CD4-positive, alpha-beta T cell treated with Interleukin-4 for 4 hours (primary cell): ENCODE measurements around the gene WWOX.

ENCODE experiments used
- DNase-seq: peaks from one replicate; pipeline ENCODE4 v3.0.0-alpha.2; 2020

Gene WWOX

DNA sequence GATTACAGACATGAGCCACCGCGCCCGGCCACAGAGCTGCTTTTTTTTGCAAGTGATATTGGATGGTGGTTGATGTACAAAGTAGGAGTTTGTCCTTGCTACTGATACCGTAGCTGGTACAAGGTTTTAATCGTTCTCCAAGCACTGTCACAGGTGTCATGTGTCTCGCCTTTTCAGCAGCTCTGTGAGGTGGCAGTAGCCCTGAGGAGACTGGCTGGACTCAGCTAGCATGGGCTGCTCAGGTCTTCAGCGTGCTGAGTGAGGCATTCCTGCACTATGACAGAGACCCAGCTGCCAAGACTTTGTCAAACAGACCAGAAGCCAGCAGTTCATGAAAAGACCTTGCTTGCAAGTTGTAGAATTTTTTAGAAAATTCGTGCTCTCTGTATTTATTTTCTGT, 7.2 kb downstream of the WWOX start:
- DNase-seq, result no peak

DNA sequence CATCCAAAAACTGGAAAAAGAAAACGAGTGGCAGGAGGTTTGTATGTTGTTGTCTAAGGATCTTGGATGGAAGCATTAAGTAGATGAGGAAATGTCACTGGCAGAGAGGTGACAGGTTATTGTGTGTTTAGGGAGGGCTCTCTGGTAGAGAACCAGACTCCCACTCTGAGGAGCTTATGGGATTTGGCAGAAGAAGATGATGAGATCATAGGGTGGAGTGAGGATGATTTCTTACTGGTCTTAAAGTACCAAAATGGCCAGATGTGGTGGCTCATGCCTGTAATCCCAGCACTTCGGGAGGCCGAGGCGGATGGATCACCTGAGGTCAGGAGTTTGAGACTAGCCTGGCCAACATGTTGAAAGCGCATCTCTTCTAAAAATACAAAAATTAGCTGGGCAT, 9.0 kb downstream of the WWOX start:
- no peak for DNase-seq

DNA sequence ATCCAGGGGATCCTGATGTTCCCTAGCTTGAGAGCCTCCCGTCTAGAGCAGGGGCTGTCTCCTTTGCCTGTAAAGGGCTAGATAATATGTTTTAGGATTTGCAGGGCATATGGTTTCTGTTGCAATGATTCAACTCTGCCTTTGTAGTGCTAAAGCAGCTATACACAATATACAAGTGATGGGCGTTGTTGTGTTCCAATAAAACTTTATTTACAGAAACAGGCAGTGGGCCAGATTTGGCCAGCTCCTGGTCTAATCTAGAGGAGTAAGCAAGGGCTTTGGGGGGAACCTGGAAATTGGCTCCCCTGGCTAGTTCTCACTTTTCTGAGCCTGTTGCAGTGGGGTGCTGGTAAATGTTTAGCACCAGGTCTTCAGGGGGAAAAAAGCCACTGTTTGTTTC, 13.8 kb downstream of the WWOX start:
- no peak for DNase-seq

DNA sequence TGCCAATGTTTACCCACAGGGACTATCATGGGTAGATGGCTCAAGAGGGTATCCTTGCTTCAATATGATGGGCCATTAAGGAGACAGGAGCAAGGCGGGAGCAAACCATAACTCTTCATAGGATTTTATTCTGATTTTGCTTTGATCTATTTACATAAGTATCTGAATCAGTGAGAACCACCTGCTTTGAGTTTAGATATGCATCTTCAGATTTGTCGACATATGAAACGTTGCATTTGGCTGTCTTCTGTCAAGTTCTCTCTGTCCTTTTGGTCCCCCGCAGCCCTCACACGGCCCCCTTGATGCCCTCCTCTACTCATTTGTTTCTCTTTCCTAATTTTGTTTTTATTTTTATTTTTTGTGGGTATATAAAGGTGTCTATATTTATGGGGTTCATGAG, 16.2 kb downstream of the WWOX start:
- DNase-seq, result no peak

DNA sequence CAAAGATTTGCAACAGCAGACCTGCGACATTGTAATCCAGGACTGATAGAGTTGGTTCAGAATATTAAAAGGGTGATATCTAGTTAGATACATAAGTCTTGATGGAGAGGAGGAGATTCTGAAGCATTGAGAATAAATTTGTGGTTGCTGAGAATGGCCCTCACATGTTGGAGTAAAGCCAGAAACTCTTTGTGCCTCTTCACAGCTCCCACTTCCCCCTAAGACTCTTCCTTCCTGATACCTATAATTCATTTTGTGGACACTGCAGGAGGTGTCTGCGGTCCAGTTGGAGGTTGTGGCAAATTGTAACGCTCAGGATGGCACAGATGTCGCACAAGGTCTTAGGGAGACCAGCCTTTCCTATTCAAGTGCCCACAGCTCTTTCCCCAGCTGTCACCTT, 17.5 kb downstream of the WWOX start:
- no peak for DNase-seq

DNA sequence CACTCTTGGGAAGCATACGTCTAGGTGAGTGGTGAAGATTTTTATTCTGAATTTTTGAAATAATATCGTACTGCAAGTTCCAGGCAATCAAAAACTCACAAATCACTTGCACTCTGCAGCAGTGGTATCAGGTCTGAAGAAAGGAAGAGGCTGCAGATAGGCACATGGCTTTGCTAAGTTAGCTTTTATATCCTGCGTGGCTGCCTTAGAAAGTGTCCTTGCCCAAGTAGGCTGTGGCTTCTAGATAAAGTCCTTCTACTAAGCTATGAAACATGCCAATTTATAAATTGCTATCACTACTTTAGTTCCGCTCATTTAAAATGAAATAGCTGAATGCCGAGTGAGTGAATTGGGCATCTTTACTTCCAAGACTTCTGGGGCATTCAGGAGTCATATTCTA, 17.9 kb downstream of the WWOX start:
- DNase-seq, result no peak

DNA sequence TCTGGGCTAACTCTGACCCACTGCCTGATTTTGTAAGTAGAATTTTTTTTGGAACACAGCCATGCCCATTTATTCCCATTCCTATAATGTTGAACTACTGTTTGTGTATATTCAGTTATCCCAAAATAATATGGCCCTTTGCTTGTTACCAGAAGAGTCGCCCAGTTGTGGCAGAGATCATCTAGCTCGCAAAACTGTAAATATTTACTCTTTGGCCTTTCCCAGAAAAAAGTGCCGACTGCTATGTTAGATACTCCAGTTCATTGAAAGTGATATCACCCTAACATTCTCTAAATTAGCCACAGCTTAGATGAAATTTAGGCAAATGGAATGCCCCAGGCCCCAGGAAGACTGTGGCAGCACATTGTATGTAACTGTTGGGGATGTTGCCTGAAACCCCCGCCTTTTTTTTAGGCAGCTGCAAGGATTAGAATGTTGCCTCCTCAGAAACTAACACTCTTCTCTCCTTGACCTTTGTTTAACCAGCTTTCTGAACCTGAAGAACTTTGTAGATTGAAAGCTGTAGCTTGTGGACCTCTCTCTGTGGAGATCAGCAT, 19.1 kb downstream of the WWOX start:
- DNase-seq, result no peak

DNA sequence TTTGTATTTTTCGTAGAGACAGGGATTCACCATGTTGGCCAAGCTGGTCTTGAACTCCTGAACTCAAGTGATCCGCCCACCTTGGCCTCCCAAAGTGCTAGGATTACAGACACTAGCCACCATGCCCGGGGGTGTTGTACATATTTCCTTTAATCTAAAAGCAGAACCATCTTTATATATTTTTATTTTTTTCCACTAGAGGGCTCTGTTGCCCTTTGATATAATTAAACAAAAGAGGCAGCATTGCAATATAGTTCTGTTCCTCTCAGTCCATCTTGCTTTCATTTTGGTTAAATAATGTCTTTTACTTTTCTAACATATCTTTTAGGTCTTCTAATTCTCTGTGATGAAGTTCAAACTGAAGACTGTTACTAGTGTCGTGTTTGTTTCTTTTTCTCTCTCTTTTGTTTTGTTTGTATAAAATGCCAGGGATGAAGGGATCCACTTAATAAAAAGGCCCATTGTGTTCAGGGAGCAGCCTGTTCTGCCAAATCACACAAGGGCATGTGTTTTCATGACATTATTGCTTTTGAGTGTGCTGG, 23.4 kb downstream of the WWOX start:
- DNase-seq, result peak; percentile 66

DNA sequence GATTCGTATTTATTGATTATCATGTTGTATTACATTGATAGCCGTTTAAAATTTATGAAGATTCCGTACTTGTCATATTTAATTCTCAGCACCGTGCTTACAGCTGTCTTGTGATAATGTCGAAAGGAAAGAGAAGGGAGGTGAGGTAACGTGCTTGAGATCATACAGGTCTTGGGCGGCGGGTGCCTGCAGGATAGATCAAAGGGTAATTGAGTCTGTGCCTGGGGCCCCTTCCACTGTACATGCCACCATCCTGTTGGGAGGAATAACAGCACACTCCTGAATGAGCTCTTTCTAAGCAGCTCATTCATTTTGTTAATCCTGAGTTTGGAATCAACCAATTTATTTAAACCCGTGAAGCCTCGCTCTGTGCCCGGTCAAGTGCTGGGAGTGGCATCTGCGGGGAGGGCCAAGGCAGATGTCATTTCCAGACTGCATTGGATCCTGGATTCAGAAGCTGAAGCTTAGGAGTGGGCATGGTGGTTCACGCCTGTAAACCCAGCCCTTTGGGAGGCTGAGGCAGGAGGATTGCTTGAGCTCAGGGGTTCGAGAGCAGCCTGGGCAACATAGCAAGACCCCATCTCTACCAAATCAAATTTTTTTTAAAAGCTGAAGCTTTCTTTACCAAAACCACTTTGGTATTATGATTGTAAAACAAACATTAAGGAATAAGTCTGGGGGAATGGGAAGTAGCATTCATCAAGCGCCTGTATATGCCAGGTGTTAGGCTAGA, 25.8 kb downstream of the WWOX start:
- no peak for DNase-seq

DNA sequence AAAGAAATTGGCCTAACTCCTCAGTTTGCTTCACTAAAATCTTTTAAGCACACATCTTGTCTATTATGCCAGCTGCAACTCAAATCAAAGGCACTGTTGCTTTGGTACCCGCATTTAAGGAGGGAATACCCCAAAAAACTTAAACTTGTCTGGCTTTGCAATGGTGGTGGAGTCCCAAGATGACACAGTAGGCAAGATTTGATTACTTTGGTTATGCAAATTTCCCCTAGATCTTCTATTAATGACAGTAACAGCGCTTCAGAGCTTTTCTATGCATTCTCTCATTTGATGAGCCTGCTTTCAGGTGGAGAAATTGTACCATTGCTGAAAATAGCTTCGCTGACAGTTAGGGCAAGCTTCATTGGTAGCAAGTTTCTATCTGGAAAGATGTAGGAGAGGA, 27.2 kb downstream of the WWOX start:
- DNase-seq, result no peak

DNA sequence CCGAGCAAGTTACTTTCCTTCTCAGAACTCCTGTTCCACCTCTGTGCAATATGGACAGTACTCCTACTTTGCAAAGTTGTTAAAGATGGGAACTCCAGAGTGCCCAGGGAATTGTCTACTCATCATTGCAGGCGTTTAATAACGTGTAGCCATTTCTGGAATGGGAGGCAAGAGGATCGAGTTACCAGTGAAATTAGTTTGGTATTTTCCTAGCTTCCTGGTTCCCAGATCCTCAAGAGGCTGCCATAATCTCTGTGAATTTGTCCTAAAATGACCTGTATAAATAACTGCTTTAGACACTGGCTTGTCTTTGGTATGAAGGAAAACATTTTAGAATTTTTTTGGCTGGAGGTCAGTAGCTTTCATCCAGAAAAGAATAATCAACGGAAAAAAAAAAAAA, 27.7 kb downstream of the WWOX start:
- DNase-seq, result no peak

DNA sequence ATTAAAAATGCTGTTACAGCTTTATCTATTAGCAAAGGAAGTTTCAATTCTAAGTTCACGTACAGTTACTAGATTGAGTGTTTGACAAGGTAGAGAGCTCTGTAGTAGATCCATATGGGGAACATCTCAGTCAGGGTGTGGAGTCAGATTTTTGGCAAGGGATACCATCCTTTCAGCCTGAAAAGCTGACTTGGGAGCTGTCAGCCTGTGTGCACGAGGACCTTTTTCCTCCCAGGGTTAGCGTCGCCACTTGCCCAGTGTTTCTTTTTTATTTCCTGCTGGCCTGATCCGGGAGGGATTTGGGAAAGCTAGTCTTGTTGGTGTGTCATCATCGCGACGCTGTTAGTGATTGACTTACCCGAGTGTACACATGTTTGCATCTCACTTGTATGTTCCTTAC, 29.5 kb downstream of the WWOX start:
- DNase-seq, result no peak

DNA sequence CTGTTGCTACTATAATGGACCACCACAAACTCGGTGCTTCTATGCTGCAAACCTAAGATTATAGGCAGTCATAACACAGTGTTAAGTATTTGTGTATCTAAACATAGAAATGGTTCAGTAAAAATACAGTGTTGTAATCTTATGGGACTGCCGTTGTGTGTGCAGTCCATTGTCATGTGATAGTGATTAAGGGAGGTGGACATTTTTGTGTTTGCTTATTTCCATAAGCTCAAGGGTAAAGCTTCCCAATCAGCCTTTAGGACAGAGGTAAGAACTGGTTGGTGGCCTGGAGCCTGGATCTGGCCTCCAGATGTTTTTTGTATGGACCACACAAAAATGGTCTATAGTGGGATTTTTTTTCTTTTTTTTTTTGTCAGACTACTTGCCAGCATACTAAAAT, 29.9 kb downstream of the WWOX start:
- no peak for DNase-seq

DNA sequence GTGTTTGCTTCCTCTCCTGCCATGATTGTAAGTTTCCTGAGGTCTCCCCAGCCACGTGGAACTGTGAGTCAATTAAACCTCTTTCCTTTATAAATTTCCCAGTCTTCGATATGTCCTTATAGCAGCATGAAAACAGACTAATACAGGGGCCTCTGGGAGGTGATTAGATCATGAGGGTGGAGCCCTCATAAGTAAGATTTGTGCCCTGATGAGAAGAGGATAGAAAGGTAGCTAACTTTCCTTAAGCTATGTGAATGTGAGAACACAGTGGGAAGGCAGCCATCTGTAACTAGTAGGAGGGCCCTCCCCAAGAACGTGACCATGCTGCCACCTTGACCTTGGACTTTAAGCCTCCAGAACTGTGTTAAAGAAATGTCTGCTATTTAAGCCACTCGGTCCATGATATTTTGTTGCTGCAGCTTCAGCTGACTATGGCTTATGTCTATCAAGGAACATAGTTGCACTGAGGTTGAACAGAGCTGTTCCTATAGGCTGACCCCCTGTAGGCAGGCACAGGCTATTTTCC, 30.7 kb downstream of the WWOX start:
- no peak for DNase-seq

DNA sequence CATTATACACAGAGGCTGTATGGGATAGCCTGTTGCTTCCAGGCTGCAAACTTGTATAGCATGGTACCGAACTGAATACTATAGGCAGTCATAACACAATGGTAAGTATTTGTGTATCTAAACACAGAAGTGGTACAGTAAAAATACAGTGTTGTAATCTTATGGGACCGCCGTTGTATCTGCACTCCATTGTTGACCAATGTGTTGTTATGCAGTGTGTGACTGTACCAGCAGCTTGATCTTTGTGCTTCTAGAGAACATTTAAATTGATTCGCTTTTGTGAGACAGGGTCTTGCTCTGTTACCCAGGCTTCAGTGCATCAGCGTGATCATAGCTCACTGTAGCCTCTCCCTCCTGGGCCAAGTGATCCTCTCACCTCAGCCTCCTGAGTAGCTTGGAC, 31.5 kb downstream of the WWOX start:
- DNase-seq, result no peak

DNA sequence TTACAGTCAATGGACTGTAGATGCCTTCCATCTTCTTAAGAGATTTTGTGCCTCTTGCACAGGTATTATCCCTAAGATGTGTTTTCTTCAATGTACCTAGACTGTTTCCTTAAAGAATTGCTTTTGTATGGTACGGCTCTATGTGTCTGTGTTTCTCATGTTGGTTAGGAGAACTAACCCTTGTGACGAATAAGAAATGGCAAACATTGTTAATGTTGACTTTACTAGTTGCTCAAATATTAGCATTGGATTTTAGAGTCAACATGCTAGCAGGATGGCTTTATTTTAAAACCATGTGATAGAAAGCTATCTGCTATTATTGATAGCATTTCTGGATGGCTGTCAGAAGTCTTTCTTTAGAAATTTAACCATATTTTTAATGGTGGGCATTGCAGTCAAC, 34.5 kb downstream of the WWOX start:
- DNase-seq, result no peak

DNA sequence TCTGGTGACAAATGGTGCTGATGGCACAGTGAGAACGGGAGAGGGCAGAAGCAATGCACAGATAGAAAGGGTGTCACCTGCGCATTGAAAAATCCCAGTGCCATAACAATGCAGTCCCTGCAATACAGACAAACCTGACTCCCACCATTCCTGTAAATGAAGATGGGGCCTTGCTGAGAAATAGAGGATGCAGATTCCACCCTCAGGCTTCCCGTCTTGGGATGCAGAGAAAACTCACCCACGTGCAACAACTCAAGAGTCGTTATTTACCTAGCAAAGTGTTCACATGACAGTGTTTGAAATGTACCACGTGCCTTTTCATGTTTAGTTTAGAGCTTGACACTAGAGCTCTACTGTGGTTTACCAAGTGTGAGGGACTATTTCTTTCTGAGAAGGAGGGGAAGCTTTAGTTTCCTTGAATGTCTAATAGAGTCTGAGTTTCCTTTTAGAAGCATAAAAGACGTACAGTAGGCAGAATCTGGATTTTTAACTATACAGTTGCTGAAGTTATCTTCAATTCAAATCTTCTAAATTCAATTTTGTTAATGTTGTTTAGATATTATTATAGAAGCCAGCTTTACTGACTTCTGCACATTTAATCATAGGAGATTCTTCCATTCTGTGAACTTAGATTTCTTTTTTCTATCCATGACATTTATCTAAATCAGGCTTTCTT, 35.6 kb downstream of the WWOX start:
- DNase-seq, result no peak

DNA sequence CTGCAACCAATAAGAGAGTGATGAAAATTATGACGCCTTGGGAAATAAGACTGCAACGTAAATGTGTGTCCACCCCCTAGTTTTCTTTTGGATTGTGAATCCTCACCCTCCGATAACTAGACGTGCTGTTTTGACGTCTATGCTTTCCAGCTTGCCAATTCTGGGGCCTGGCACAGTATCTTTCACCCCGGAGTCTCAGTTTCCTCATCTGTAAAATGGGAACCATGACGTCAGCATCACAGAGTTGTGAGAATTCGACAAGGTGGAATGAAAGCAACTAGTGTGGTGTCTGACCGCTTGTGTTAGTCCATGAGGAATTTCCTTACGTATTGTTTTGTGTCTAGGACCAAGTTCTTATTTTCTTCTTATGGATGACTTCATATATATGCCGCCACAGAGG, 37.7 kb downstream of the WWOX start:
- DNase-seq, result no peak

DNA sequence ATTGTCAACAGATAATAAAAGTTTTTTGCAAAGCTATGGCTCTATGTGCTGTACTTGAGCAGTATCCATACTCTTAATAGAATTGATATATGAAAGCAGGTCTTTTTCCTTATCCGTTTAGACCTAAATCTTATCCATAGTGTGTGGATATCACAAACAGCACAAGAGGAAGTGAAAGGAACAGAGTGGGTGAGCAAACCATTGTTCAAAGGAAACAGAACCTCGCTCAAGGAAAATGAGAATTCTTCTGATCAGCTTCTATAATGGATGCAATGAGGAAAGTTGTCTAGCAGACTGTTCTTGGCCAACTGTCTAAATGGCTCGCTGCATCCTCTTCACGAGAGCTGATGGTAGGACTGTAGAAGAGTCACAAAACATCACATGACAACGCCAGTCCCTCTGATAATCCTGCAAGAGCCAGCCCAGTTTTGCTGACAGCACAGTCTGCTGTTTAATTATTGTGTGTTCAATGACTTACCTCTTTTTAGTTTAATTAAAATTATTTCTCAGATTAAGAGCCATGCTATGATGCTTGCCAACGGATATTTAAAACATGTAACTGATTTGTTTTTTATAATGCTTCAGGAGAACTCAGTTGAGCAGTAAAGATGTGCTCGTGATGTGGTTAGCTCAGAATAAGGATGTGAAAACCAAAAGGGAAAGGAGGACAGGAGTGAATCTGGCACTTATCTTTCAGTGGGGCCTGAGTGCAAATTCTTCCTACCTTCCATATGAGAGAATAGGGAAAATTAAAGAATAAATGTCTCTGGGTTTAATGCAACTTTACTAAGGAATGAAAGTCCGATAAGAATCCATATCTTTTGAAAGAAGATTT, 38.5 kb downstream of the WWOX start:
- DNase-seq, result no peak

DNA sequence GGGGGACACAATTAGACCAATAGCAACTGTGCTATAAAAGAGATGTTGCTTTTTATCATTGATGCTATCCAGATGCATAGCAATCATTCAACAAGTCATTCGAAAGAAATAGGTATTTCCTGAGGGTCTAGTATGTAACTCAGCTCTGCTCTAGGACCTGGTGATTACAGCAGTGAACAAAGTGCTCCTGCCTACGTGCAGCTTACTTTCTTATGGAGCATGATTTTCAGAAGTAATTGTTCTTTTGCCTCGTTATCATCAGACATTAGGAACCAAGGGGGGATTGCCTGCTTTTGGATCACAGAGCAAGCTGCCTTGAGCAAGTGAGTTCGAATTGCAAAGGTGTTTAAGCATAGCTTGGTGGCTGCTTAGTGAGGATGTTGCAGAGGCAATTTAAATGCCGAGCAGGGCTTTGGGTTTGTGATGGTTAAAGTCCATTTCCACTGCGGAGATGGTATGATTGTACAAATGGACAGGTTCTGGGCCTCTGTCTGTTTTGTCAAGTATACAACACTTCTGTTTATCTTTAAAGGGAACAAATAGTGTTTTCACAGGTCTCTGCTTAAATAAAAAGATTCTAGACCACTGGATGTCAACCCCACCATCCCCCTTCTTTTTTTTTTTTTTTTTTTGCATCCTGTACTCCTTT, 41.5 kb downstream of the WWOX start:
- no peak for DNase-seq

DNA sequence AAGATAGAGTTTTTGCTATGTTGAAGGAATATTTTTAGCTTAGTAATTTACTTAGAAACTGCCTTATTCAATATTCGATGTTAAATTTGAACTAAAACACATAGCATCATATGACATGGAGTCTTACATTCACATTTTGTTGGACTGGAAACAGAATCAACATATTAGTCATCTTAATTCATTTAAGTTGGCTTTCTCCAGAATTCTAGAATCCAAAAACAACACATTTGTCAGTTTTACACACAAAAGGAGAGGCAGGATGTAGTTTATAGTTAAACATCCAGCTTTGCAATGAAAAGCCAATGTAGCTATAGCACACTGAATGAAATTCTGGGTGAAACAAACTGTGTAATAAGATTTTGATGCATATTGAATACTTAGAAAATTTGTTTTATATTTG, 43.3 kb downstream of the WWOX start:
- no peak for DNase-seq

DNA sequence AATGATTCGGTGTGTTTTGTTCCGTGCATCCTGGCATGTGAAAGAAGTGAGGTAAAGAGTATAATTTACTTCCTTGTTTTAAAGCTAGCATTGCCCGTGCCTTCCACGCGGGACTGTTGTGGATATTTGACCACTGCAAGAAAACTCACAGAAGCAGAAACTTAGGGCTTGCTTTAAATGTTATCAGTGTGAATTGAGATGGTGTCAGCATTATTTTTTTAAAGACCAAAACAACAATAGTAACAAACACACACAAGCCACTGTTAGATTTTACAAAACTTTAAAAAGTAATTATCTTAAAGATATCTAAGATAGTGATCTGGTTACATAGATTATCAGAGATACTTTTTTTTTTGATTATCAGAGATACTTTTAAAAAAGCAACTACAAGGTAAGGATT, 47.4 kb downstream of the WWOX start:
- no peak for DNase-seq

DNA sequence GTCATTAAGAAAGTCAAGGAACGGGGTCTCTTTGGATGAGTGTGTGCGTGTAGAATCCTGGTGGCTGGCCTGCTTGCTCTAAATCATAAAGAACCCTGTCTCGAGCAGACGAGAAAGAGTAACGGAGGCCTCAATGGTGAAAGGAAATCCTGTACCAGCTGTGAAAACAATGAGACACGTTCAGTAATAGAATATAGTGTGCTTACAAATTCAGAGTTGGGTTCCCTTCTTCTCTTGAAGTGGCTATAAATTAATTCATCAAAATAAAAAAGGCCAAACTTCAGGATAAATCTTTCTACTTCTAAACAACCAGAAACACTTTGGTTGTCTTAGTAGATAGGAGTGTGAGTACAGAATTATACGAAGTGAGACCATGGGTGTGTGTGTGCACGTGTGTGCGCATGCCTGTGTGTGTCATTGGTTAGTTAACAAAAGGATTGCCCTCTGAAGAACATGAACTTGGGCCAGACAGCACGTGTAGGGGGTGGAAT, 48.5 kb downstream of the WWOX start:
- no peak for DNase-seq
